ENCODE measurements around the gene JPH2. TPM values are rescaled to one million over a fixed set of nuclear protein-coding genes. Genes with fewer than 3 reads are reported as not detected.

The JPH2 gene
- total and polyA plus RNA-seq, 2 experiments from 2014 or later: 0.16 to 1.1 TPM

DNA sequence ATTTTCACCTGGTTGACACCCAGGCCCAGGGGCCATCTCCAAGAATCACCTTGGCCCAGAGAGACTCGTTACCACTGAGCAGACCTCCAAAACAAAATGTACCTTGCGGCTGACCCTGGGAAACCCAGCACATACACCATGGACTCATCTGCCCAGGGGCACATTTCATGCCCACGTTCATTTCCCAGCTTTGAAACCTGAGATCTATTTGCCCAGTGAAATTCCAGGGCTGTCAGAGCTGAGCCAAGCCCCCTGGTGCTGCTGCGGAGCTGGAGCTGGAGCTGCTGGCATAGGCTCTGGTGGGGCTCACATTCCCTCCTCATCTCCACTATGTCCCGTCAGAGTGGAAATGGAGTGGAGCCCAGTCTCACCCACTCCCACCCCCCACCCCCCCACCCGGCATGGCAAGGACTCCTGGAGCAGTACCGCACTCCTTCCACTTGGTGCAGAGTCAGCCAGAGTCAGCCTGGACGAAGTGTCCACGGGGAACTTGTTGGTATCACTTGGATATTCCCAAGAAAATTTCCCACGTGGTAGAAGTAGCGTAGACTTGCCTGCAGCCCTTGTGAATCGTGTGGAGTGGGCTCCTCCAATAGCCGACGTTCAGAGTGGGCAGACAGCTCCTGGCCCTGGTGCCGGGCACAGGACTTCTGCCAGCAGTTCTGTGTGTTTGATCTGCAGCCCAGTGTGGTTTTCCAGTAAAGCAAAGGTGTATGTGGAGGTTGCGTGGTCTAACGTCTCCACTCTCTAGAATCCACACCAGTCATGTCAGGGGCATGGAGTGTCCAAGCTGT, 41.7 kb upstream of the JPH2 start (continued):
- TF ChIP-seq, protein P1, sequence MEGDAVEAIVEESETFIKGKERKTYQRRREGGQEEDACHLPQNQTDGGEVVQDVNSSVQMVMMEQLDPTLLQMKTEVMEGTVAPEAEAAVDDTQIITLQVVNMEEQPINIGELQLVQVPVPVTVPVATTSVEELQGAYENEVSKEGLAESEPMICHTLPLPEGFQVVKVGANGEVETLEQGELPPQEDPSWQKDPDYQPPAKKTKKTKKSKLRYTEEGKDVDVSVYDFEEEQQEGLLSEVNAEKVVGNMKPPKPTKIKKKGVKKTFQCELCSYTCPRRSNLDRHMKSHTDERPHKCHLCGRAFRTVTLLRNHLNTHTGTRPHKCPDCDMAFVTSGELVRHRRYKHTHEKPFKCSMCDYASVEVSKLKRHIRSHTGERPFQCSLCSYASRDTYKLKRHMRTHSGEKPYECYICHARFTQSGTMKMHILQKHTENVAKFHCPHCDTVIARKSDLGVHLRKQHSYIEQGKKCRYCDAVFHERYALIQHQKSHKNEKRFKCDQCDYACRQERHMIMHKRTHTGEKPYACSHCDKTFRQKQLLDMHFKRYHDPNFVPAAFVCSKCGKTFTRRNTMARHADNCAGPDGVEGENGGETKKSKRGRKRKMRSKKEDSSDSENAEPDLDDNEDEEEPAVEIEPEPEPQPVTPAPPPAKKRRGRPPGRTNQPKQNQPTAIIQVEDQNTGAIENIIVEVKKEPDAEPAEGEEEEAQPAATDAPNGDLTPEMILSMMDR (conservative IDR thresholded peaks at IDR 0.05; ENCODE audit: low read depth in 2 of 2): no peak
- TF ChIP-seq JUNB (IDR thresholded peaks at IDR 0.05; ENCODE audit: unreplicated experiment): no peak
- TF ChIP-seq POLR2AphosphoS5 (IDR thresholded peaks at IDR 0.05; ENCODE audit: low read depth): no peak
- TF ChIP-seq CREB1 (CRISPR knock-in tag; IDR thresholded peaks at IDR 0.05; ENCODE audit: low read depth): no peak
- TF ChIP-seq, protein P2, sequence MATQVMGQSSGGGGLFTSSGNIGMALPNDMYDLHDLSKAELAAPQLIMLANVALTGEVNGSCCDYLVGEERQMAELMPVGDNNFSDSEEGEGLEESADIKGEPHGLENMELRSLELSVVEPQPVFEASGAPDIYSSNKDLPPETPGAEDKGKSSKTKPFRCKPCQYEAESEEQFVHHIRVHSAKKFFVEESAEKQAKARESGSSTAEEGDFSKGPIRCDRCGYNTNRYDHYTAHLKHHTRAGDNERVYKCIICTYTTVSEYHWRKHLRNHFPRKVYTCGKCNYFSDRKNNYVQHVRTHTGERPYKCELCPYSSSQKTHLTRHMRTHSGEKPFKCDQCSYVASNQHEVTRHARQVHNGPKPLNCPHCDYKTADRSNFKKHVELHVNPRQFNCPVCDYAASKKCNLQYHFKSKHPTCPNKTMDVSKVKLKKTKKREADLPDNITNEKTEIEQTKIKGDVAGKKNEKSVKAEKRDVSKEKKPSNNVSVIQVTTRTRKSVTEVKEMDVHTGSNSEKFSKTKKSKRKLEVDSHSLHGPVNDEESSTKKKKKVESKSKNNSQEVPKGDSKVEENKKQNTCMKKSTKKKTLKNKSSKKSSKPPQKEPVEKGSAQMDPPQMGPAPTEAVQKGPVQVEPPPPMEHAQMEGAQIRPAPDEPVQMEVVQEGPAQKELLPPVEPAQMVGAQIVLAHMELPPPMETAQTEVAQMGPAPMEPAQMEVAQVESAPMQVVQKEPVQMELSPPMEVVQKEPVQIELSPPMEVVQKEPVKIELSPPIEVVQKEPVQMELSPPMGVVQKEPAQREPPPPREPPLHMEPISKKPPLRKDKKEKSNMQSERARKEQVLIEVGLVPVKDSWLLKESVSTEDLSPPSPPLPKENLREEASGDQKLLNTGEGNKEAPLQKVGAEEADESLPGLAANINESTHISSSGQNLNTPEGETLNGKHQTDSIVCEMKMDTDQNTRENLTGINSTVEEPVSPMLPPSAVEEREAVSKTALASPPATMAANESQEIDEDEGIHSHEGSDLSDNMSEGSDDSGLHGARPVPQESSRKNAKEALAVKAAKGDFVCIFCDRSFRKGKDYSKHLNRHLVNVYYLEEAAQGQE (IDR thresholded peaks at IDR 0.05; ENCODE audit: unreplicated experiment): no peak
- TF ChIP-seq NANOG (IDR thresholded peaks at IDR 0.05; ENCODE audit: borderline replicate concordance): no peak

DNA sequence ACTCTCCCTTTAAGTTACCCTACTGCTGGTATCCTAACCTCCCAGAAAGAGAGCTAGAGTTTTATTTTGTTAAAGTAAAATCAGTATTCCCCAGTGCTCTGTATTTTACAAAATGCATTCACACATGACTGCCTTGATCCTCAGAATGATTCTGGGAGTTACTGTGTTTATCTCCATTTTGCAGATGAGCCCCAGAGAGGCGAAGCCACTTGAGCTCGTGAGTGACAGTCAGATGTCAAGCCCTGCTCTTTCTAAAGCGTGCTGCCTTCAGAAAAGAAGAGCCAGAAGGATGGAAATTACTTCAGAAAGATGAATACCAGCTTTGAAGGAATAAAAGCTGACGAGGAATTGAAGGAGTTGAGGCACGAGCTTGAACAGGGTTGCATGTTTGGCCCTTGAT, 37.6 kb upstream of the JPH2 start:
- Mint-ChIP-seq H3K27ac (no peak overlapping the region), H3K27me3 (ENCODE audit: insufficient read depth, low read depth, poor library complexity) (peaks cover 4% of the 10 kb centered on the region), H3K9me3 (no peaks in the 10 kb centered on the region), H3K4me3 (no peak overlapping the region), H3K36me3 (ENCODE audit: low read depth) (no peaks in the 10 kb centered on the region), H3K4me1 (peaks cover 15% of the 10 kb centered on the region)
- no peak overlapping the region for H3K4me3 ChIP-seq
- H3K27ac ChIP-seq (ENCODE audit: low read depth): no peak overlapping the region
- no peaks in the 10 kb centered on the region for H3K79me2 ChIP-seq (replicated peaks; ENCODE audit: insufficient read depth)
- no peak overlapping the region for H3K4me2 ChIP-seq
- H2AFZ ChIP-seq: no peak overlapping the region
- no peaks in the 10 kb centered on the region for H3K36me3 ChIP-seq (ENCODE audit: insufficient read depth)
- no peaks in the 10 kb centered on the region for H3K9me2 ChIP-seq (ENCODE audit: insufficient read depth)
- no peaks in the 10 kb centered on the region for H3F3A ChIP-seq (replicated peaks; ENCODE audit: low read depth)
- no peaks in the 10 kb centered on the region for H3K27me3 ChIP-seq (ENCODE audit: insufficient read depth)
- H4K20me1 ChIP-seq (replicated peaks; ENCODE audit: insufficient read depth): no peaks in the 10 kb centered on the region
- H3K4me1 ChIP-seq (ENCODE audit: insufficient read depth): no peaks in the 10 kb centered on the region
- ATAC-seq: no peak
- DNase-seq (ENCODE audit: low spot score): no peak
- TF ChIP-seq, protein P1 (conservative IDR thresholded peaks at IDR 0.05; ENCODE audit: low read depth in 2 of 2): no peak
- TF ChIP-seq, protein P3, sequence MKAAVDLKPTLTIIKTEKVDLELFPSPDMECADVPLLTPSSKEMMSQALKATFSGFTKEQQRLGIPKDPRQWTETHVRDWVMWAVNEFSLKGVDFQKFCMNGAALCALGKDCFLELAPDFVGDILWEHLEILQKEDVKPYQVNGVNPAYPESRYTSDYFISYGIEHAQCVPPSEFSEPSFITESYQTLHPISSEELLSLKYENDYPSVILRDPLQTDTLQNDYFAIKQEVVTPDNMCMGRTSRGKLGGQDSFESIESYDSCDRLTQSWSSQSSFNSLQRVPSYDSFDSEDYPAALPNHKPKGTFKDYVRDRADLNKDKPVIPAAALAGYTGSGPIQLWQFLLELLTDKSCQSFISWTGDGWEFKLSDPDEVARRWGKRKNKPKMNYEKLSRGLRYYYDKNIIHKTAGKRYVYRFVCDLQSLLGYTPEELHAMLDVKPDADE (IDR thresholded peaks at IDR 0.05): no peak
- TF ChIP-seq, protein P4, sequence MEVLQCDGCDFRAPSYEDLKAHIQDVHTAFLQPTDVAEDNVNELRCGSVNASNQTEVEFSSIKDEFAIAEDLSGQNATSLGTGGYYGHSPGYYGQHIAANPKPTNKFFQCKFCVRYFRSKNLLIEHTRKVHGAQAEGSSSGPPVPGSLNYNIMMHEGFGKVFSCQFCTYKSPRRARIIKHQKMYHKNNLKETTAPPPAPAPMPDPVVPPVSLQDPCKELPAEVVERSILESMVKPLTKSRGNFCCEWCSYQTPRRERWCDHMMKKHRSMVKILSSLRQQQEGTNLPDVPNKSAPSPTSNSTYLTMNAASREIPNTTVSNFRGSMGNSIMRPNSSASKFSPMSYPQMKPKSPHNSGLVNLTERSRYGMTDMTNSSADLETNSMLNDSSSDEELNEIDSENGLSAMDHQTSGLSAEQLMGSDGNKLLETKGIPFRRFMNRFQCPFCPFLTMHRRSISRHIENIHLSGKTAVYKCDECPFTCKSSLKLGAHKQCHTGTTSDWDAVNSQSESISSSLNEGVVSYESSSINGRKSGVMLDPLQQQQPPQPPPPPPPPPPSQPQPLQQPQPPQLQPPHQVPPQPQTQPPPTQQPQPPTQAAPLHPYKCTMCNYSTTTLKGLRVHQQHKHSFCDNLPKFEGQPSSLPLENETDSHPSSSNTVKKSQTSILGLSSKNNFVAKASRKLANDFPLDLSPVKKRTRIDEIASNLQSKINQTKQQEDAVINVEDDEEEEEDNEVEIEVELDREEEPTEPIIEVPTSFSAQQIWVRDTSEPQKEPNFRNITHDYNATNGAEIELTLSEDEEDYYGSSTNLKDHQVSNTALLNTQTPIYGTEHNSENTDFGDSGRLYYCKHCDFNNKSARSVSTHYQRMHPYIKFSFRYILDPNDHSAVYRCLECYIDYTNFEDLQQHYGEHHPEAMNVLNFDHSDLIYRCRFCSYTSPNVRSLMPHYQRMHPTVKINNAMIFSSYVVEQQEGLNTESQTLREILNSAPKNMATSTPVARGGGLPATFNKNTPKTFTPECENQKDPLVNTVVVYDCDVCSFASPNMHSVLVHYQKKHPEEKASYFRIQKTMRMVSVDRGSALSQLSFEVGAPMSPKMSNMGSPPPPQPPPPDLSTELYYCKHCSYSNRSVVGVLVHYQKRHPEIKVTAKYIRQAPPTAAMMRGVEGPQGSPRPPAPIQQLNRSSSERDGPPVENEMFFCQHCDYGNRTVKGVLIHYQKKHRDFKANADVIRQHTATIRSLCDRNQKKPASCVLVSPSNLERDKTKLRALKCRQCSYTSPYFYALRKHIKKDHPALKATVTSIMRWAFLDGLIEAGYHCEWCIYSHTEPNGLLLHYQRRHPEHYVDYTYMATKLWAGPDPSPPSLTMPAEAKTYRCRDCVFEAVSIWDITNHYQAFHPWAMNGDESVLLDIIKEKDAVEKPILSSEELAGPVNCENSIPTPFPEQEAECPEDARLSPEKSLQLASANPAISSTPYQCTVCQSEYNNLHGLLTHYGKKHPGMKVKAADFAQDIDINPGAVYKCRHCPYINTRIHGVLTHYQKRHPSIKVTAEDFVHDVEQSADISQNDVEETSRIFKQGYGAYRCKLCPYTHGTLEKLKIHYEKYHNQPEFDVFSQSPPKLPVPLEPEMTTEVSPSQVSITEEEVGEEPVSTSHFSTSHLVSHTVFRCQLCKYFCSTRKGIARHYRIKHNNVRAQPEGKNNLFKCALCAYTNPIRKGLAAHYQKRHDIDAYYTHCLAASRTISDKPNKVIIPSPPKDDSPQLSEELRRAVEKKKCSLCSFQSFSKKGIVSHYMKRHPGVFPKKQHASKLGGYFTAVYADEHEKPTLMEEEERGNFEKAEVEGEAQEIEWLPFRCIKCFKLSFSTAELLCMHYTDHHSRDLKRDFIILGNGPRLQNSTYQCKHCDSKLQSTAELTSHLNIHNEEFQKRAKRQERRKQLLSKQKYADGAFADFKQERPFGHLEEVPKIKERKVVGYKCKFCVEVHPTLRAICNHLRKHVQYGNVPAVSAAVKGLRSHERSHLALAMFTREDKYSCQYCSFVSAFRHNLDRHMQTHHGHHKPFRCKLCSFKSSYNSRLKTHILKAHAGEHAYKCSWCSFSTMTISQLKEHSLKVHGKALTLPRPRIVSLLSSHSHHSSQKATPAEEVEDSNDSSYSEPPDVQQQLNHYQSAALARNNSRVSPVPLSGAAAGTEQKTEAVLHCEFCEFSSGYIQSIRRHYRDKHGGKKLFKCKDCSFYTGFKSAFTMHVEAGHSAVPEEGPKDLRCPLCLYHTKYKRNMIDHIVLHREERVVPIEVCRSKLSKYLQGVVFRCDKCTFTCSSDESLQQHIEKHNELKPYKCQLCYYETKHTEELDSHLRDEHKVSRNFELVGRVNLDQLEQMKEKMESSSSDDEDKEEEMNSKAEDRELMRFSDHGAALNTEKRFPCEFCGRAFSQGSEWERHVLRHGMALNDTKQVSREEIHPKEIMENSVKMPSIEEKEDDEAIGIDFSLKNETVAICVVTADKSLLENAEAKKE (CRISPR knock-in tag; IDR thresholded peaks at IDR 0.05): no peak
- no peak for TF ChIP-seq EZH2phosphoT487 (IDR thresholded peaks at IDR 0.05; ENCODE audit: unreplicated experiment)

All from GM23338 (cell line).